Activated CD4-positive, alpha-beta T cell treated with anti-CD3 and anti-CD28 coated beads, Interleukin-2, amount 50 U/mL, for 16 hours (primary cell): Measurements from ENCODE around the gene PTGFRN.

ENCODE experiments used
- DNase-seq: peaks from one replicate; pipeline ENCODE4 v3.0.0-alpha.2; 2020

Gene PTGFRN

DNA sequence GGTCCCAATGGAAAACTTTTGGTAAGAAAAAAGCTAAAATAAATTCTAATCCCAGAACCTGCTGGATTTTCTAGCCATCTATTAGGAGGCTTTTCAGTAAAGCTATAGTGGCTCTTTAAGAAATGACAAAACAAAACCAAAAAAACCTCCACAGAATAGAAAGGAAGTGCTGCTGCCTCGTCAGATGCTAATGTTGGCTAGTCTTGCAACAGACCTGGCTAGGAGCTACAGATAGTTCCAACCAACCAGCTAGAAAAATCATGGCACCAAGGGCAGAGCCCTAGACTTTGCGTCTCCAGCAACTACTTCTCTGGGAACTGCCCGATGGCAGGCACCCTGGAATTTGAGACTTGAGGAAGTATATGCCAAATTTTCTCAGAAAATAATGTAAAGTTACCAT is 99.4 kb downstream of the PTGFRN start:
- peak; percentile 25 for DNase-seq

DNA sequence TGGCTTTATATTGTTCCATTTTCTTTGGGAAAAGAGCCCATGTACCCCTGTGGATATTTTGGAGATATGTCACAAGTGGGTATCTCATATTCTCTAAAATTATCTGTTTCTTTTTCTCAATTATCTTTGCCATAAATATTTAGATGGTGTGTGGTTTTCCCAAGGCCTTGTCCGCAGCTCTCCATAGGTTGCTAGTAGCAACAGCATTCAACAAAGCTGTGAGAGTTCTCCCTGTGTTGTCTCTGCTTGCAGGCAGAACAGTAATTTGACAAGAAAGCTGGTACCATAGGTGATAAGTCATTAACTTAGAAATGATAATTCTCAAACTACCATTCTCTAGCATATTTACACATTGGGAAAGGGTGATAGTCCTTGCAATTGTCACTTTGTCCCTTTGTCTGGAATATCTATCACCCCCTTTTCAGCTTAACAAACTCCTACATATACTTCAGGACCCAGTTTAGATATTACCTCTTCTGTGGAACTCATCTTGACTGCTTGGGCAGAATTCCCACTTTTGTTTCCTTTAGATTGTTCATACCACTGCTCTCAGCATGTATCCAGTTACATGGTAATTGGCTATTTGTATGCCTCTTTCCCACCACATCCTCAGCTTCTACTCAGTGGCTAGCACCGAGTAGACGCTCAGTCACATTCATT is 100.7 kb downstream of the PTGFRN start:
- no peak for DNase-seq

DNA sequence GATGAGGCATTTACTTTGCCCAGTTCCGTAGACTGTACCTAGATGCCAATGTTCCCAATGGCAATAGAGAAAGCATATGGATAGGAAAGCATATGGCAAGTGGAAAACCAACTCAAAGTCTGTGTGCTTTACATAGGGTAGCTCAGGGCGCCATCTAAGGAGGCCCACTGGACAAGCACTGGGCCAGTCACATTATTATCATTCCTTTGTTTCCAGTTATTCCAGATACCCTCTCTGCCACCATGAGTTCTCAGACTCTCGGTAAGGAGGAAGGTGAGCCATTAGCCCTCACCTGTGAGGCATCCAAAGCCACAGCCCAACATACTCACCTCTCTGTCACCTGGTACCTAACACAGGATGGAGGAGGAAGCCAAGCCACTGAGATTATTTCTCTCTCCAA is 101.6 kb downstream of the PTGFRN start:
- no peak for DNase-seq

DNA sequence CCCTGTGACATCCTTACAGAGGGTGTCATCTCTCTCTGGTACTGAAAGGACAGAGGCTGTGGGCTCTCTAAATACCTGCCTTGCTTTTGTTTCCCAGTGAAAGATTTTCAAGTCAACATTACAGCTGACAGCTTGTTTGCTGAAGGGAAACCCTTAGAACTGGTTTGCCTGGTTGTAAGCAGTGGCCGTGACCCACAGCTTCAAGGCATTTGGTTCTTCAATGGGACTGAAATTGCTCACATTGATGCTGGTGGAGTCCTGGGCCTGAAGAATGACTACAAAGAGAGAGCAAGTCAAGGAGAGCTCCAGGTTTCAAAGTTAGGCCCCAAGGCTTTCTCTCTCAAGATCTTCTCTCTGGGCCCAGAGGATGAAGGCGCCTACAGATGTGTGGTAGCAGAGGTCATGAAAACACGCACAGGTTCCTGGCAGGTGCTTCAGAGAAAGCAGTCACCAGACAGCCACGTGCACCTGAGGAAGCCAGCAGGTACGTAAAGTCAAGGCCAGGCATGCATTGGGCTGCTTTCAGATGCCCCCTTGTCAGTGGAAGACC is 103.7 kb downstream of the PTGFRN start:
- no peak for DNase-seq

DNA sequence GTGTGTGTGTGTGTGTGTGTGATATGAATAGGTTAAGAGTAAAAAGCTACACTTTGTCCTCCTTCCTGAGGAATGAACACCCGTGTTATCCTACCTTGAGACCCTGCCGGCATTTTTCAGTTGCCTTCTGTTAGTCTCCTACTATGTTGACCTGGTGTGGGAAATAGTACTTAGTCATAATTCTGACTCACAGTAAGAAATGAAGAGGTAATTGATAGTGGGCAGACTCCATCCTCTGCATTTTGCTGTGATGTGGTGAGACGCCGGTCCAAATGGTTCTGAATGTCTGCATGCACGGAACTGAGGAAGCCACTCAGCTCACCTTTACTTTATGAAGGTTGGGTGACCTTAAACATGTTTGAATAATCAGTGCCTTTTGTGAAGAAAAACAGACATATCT is 104.5 kb downstream of the PTGFRN start:
- DNase-seq: peak; percentile 36

DNA sequence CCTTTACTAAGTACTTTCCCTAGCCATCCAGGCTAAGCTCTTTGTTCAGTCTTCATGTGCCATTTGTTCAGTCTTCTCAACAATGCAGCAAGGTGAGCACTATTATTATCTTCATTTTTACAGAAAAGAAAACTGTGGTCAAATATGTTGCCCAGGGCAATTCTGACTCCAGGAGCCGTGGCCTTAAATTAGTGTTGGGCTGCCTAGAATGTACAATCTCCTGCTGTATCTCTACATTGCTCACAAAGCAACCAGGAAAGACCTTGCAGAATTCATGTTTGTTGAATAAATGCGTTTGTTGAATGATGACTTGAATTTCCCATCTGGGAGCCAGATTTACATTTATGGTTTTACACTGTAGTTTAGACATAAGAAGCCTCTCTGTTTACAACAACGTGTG is 106.0 kb downstream of the PTGFRN start:
- DNase-seq: no peak

DNA sequence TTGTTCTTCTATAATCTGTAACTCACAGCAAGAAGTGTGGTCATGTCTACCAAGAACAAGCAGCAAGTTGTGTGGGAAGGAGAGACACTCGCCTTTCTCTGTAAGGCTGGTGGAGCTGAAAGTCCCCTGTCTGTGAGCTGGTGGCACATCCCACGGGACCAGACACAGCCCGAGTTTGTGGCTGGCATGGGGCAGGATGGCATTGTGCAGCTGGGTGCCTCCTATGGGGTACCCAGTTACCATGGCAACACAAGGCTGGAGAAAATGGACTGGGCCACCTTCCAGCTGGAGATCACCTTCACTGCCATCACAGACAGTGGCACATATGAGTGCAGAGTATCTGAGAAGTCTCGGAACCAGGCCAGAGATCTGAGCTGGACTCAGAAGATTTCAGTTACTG is 107.3 kb downstream of the PTGFRN start:
- no peak for DNase-seq

DNA sequence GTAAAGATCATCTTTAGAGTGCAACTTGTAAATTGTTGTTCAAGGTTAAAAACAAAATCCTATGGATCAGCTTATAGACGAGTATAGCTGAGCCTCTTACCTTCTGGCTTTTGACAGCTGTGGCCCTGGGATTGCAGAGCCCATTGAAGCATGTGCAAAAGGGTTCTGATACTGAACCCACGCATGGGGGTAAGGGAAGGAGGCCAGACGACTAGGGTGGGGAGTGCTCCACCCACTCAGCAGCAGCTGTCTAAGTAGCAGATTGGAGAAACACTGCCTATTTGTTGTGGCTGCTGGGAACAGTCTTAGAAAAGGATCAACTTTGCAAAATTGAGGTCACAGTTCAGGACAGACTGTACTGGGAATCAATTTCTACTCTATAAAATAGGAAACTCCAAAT is 107.9 kb downstream of the PTGFRN start:
- no peak for DNase-seq

DNA sequence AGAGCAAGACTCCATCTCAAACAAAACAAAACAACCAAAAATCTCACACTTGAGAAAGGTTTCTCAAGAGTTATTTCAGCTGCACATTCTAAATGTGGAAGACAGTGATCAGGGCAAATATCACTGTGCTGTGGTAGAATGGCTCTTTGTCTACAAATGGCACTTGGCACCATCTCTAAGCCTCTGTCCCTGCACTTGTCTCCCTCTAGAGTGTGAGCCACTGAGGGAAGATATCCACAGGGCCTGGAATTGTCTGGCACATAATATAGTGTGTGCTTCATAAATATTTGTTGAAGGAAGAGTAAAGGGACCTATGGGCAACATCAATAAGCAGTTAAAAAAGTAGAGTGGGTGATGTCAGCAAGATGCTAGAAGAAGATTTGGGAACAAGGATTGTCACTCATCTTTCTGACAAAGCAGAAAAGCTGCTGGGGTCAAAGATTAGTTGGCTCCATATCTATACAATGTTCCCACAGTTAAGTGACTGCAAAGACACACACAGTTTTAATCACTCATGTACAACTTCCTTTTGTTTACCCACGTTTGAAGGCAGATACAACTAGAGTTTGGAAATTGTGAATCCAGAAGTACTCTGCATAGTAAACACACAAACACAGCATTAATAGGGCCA is 110.9 kb downstream of the PTGFRN start:
- DNase-seq: no peak

DNA sequence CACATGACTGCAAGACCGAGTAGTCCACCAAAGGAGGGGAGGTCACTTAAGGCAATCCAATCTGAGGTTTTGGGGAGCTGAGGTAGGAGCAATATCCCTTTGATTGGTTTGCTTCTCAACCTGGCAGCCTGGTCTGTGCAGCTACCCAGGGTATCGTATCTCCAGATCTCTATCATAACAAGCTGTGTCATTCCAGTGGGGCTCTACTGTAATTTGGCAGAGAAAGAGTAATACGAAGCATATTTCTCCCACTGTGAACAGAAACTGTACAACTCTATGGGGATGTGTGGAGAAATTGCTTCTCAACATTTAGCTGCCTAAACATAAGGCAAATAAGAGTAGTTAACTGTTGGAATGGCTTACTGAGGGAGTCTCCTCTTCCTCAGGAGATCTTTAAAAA is 112.4 kb downstream of the PTGFRN start:
- no peak for DNase-seq

DNA sequence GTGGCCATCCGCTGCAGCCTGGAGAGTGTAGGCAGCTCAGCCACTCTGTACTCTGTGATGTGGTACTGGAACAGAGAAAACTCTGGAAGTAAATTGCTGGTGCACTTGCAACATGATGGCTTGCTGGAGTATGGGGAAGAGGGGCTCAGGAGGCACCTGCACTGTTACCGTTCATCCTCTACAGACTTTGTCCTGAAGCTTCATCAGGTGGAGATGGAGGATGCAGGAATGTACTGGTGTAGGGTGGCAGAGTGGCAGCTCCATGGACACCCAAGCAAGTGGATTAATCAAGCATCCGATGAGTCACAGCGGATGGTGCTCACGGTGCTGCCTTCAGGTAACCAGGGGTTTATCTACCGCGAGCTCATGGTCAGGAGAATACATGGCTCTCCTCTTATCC is 115.9 kb downstream of the PTGFRN start:
- no peak for DNase-seq

DNA sequence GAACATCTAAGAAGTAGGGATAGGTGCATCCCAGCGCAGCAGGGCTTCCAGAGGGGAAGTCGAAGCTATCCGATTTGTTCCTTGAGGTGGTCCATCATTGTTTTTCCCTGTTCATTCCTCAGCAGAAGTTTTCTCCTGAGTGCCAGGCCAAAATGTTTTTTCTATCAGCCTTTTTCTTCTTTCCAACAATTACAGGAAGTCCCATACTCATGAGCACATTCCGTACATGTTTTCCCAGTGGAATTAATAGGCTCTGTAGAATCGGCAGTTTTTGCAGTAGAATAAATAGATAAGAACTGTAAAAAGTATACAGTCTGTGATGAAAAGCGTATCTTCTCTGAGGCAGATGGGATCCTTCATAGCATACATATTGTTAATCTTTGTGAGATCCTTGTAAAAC is 116.6 kb downstream of the PTGFRN start:
- no peak for DNase-seq

DNA sequence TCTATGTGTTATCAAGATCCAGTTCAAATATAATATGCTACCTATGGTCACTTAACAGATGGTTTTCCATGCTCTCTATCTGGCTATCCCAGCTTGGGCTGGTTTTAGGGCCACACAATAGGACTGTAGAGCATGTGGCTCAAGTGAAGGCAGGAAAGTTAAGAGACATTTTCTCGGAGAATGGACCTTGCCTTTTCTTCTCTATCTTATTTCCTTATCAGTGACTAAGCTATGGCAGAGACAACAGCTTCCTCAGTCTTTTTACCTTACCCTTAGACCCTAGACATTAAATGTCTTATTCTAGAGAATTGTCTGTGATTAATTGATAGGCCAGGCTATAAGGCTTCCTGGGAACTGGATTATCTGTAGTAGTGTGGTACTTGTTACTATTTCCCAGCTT is 120.0 kb downstream of the PTGFRN start:
- DNase-seq: no peak

DNA sequence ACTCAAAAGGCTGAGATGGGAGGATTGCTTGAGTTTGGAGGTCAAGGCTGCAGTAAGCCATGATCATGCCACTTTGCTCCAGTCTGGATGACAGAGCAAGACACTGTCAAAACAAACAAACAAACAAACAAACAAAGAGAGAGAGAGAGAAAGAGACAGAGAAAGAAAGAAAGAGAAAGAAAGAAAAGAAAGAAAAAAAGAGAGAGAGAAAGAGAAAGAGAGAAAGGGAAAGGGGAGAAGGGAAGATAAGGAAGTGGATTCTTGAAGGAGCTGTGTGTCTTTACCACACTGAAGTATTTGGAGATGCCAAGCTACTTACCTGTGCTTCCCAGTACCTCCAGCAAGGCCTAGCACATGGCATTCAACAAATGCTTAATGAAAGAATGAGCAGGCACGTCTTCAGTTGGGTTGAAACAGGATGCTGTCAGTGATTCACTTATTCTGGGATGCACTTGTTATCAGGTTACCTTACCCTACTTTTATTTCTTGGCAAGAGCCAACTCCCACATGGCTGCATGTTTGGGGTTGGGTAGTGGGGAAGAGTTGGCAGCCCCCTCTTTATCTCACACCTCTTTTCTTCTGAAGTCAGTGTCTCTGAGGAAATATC is 120.7 kb downstream of the PTGFRN start:
- DNase-seq: no peak

DNA sequence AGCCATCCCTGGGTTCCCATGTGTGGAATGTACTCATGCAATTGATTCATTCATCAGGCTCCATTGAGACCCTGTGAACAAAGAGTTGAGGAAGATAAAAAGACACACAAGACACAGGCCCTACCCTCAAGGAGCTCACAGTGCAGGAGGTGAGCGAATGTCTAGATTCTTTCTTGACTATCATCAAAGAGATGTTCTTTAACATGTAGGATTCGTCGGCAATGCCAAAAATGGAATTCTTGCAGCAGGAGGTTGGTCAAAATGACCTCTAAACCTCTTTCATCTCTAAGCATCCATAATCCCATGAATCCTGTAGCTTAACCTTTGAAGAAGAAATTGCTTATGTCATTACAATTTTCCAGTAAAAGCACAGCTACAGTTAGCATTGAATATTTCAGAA is 122.5 kb downstream of the PTGFRN start:
- no peak for DNase-seq

DNA sequence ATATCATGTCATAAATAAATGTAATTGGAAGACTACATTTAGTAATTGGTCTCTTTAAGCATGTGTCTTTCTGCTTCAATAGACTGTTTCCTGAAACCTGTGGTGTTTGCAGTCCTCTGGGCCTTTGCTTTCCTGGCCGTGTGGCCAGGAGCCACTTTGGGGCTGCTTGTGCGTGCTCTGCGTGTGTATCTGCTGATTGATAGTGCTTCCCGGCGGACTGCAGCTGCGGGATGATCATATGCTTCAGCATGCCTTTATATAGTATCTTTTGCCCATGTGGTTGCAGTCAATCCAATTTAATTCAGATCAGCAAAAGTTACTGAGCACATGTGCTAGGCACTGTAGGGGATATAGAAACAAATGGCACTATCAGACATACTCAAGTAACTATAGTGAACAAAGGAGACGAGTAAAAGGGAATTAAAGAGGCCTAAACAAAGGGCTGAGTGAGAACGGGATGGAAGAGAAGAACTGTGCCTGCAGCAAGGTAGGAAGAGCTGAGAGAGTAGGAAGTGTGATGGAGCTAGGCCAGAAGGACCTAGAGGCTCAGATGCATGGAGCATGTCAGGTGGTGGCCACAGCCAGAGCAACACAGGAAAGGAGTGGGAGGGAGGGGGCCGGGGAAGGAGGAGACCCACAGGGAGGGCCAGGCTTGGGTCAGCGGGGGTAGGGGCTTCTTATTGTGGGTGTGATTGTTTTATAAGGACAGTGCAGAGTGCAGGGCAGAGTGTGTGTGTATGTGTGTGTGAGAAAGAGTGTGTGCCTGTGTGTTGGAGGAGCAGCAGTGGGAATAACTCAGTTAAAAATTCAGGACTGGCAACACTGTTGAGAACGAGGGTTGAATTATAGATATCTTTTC is 123.2 kb downstream of the PTGFRN start:
- DNase-seq: no peak

DNA sequence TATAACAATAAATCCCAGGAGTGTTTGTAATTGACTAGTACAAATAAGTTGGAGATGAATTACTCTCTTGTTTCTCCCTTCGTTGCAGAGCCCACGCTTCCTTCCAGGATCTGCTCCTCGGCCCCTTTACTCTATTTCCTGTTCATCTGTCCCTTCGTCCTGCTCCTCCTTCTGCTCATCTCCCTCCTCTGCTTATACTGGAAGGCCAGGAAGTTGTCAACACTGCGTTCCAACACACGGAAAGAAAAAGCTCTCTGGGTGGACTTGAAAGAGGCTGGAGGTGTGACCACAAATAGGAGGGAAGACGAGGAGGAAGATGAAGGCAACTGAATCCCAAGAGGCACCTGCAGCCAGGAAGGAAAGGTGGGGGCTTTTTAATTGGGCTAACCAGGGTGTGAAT is 124.1 kb downstream of the PTGFRN start:
- no peak for DNase-seq

DNA sequence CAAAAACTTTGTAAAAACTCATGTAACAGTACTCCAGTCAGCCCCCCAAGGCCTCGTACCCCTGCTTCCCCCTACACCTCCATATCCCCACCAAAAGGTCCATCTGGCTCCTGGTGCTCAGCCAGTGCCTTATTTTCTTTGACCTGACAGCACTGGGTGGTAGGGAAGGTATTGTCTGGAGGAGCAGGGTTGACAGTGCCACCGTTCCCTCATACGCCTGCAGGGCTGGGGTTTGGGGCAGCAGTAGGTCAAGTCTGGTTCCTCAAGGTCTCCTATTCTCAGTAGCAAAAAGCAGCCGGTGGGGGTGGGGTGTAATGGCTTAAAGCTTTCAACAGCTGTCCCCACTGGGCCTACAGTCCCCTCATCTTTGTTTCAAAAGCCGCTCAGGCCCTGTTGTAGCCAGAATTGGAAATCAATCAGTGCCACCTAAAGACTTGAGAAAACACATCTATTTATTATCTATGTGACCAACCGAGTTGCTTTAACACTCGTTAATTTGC is 125.1 kb downstream of the PTGFRN start:
- no peak for DNase-seq

DNA sequence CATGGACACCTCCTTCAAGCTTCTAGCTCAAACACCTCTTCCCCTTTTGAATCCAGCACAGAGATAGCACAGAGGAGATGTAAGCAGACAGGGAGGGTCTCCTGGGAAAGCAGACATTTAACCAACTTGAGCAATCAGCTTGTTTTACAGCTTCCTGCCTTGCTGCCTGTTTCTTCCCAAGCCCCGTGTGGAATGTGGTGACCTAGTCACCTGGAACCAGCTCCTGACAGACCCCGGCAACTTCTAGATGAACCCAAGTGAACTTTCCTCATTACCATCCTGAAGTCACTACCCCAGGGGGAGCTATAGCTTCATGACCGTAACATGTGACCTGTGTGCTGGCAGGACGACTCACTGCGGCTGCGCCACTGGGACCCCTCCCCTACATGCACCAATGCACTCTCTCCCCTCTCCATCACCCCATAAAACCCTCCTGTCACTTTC is 126.3 kb downstream of the PTGFRN start:
- no peak for DNase-seq

DNA sequence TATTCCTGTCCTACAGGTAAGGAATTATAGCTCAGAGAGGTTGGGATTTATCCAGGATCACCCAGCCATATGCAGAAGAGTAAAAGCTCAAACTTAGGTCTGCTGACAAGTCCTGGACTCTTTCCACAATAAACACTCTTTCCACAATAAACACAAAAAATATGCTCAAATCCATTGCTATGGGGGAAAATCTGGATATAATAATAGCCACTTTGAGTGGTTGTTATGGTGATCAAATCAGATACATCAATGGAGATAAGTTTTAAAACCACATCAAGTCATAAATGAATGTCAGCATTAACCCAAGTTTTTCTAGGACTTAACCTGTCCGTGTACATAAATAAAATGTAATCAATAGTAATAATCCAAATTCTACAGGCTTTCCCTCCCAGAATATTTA is 128.1 kb downstream of the PTGFRN start:
- DNase-seq: no peak

DNA sequence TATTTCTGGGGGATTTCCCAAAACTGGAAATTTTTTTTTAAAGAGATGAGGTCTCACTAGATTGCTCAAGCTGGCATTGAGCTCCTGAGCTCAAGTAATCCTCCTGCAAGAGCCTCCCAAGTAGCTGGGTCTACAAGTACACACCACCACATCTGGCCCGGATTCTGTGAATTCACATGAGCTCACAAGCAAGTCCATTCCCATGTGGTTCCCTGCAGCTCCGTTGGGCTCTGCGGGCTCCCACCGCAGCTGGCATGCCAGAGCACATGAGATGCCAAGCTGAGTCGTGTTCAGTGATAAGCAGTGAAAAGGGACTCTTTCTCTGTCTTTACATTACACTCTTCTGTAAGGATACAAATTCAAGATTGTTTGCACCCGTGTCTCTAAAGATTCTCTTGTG is 128.5 kb downstream of the PTGFRN start:
- DNase-seq: no peak
